GM21526 (cell line): ENCODE data around the gene PPARGC1A.

ENCODE experiments used
- ATAC-seq: cut with Tn5 transposase; IDR thresholded peaks from one replicate; pipeline ENCODE4 v1.9.1; 2021; ENCODE audit warnings: moderate library complexity; ENCODE audit not compliant: unreplicated experiment, low FRiP score

Gene PPARGC1A

GRCh38 chr4:23851464-23851863 lies 38.4 kb downstream of the PPARGC1A start:
- ATAC-seq: no peak

GRCh38 chr4:23847158-23847557 lies 42.7 kb downstream of the PPARGC1A start:
- ATAC-seq: no peak

- no peak for ATAC-seq
Measured at GRCh38 chr4:23844961-23845360, 44.9 kb downstream of the PPARGC1A start.

GRCh38 chr4:23839279-23839678 lies 50.6 kb downstream of the PPARGC1A start:
- ATAC-seq: no peak

GRCh38 chr4:23838607-23839006 lies 51.2 kb downstream of the PPARGC1A start:
- ATAC-seq: no peak

GRCh38 chr4:23838131-23838530 lies 51.7 kb downstream of the PPARGC1A start:
- no peak for ATAC-seq

GRCh38 chr4:23837371-23837770 lies 52.5 kb downstream of the PPARGC1A start:
- no peak for ATAC-seq

- ATAC-seq: no peak
Measured at GRCh38 chr4:23835774-23836478, 53.9 kb downstream of the PPARGC1A start.

- no peak for ATAC-seq
Measured at GRCh38 chr4:23828779-23829178, 61.1 kb downstream of the PPARGC1A start.

GRCh38 chr4:23828020-23828715 lies 61.7 kb downstream of the PPARGC1A start:
- ATAC-seq: no peak

GRCh38 chr4:23822181-23822580 lies 67.7 kb downstream of the PPARGC1A start:
- no peak for ATAC-seq

GRCh38 chr4:23819041-23819511 lies 70.8 kb downstream of the PPARGC1A start:
- ATAC-seq: no peak

- no peak for ATAC-seq
Measured at GRCh38 chr4:23818097-23818885, 71.6 kb downstream of the PPARGC1A start.

GRCh38 chr4:23814996-23815660 lies 74.7 kb downstream of the PPARGC1A start:
- ATAC-seq: no peak

- ATAC-seq: no peak
Measured at GRCh38 chr4:23814587-23814986, 75.3 kb downstream of the PPARGC1A start.

GRCh38 chr4:23811161-23811560 lies 78.7 kb downstream of the PPARGC1A start:
- ATAC-seq: no peak

- ATAC-seq: no peak
Measured at GRCh38 chr4:23805450-23805851, 84.4 kb downstream of the PPARGC1A start.

- no peak for ATAC-seq
Measured at GRCh38 chr4:23789762-23790161, 100.1 kb downstream of the PPARGC1A start.

GRCh38 chr4:23788460-23788859 lies 101.4 kb downstream of the PPARGC1A start:
- ATAC-seq: no peak

- no peak for ATAC-seq
Measured at GRCh38 chr4:23788027-23788426, 101.8 kb downstream of the PPARGC1A start.
